MM.1S (cell line): Measurements from ENCODE around the gene SCAF4.
A peak's percentile ranks its signal among the peaks of the same experiment; 100 is the strongest.

Experiments
- DNase-seq: peaks from one replicate; pipeline ENCODE4 v3.0.0-alpha.2; 2015
- H2AFZ ChIP-seq: fragments of 300-600 bp; sonication (generic); 2 replicates; pipeline ENCODE4 v1.6.0; 2016; ENCODE audit warnings: antibody characterized with exemption, low read length
- H3F3A ChIP-seq: fragments of 300-600 bp; sonication (generic); 2 replicates; pipeline ENCODE4 v1.6.1; 2016; ENCODE audit warnings: mild to moderate bottlenecking, antibody characterized with exemption, low read length, moderate library complexity, mixed read lengths; ENCODE audit not compliant: insufficient read depth
- H3K27ac ChIP-seq: fragments of 300-600 bp; sonication (generic); 2 replicates; pipeline ENCODE4 v1.5.1; 2016; ENCODE audit warnings: mild to moderate bottlenecking, low read length
- H3K27me3 ChIP-seq: fragments of 300-600 bp; sonication (generic); replicated peaks from 2 replicates; pipeline ENCODE4 v1.6.0; 2016; ENCODE audit warnings: low read length; ENCODE audit not compliant: insufficient read depth
- H3K36me3 ChIP-seq: fragments of 300-600 bp; sonication (generic); replicated peaks from 2 replicates; pipeline ENCODE4 v1.6.1; 2016; ENCODE audit warnings: mild to moderate bottlenecking, low read length, mixed read lengths; ENCODE audit not compliant: insufficient read depth
- H3K4me1 ChIP-seq: fragments of 300-600 bp; sonication (generic); 2 replicates; pipeline ENCODE4 v1.6.1; 2016; ENCODE audit warnings: low read length, mixed read lengths
- H3K4me2 ChIP-seq: fragments of 300-600 bp; sonication (generic); 2 replicates; pipeline ENCODE4 v1.6.0; 2016; ENCODE audit warnings: low read depth, low read length
- H3K4me3 ChIP-seq: fragments of 300-600 bp; sonication (generic); 2 replicates; pipeline ENCODE4 v1.5.1; 2016; ENCODE audit warnings: low read length, mixed read lengths
- H3K79me2 ChIP-seq: fragments of 300-600 bp; sonication (generic); 2 replicates; pipeline ENCODE4 v1.6.1; 2016; ENCODE audit warnings: mixed run types, low read length, mixed read lengths
- H3K9ac ChIP-seq: fragments of 300-600 bp; sonication (generic); 2 replicates; pipeline ENCODE4 v1.6.1; 2016; ENCODE audit warnings: low read length, mixed read lengths
- H3K9me2 ChIP-seq: fragments of 300-600 bp; sonication (generic); replicated peaks from 2 replicates; pipeline ENCODE4 v1.6.1; 2016; ENCODE audit warnings: mild to moderate bottlenecking, low read length, mixed read lengths; ENCODE audit not compliant: insufficient read depth
- H3K9me3 ChIP-seq: fragments of 300-600 bp; sonication (generic); replicated peaks from 2 replicates; pipeline ENCODE4 v1.6.1; 2016; ENCODE audit warnings: mild to moderate bottlenecking, low read length, mixed read lengths; ENCODE audit not compliant: insufficient read depth
- H4K20me1 ChIP-seq: fragments of 300-600 bp; sonication (generic); 2 replicates; pipeline ENCODE4 v1.6.1; 2016; ENCODE audit warnings: mild to moderate bottlenecking, low read length, moderate library complexity, mixed read lengths; ENCODE audit not compliant: insufficient read depth
- CTCF ChIP-seq: fragments of 300-600 bp; sonication (generic); IDR thresholded peaks from 2 replicates; pipeline ENCODE4 v1.5.1; 2016; ENCODE audit warnings: antibody characterized with exemption, low read length, mixed read lengths
- EZH2 ChIP-seq: fragments of 300-600 bp; sonication (generic); optimal IDR thresholded peaks from 2 replicates; pipeline ENCODE3; 2017; ENCODE audit warnings: low read depth, mild to moderate bottlenecking, antibody characterized with exemption, low read length, mixed read lengths
- EZH2phosphoT487 ChIP-seq: fragments of 300-600 bp; sonication (generic); IDR thresholded peaks from 2 replicates; pipeline ENCODE4 v1.6.1; 2018; ENCODE audit warnings: antibody characterized with exemption, low read length

SCAF4 gene

GRCh38 chr21:31777857-31778256 is 45.9 kb upstream of the SCAF4 start:
- Histone ChIP-seq H3K79me2 (no peaks in the 10 kb centered on the region), H3K9me3 (no peaks in the 10 kb centered on the region), H3K4me3 (no peak overlapping the region), H3K27me3 (peaks cover 45% of the 10 kb centered on the region), H3K9me2 (no peaks in the 10 kb centered on the region), H4K20me1 (peaks cover 7% of the 10 kb centered on the region), H3K9ac (no peak overlapping the region), H3K4me1 (peaks cover 7% of the 10 kb centered on the region), H3K36me3 (no peaks in the 10 kb centered on the region), H3K27ac (no peak overlapping the region), H3F3A (peaks cover 7% of the 10 kb centered on the region), H3K4me2 (no peak overlapping the region), H2AFZ (no peak overlapping the region)
- TF ChIP-seq CTCF (no peak), EZH2 (no peak), EZH2phosphoT487 (no peak)
- DNase-seq: no peak

- Histone ChIP-seq H3K79me2 (no peaks in the 10 kb centered on the region), H3K9ac (no peak overlapping the region), H3F3A (peaks cover 17% of the 10 kb centered on the region), H3K27me3 (peaks cover 62% of the 10 kb centered on the region), H3K36me3 (no peaks in the 10 kb centered on the region), H4K20me1 (peaks cover 14% of the 10 kb centered on the region), H3K4me1 (peaks cover 12% of the 10 kb centered on the region), H3K4me3 (no peak overlapping the region), H3K9me3 (no peaks in the 10 kb centered on the region), H2AFZ (no peak overlapping the region), H3K4me2 (no peak overlapping the region), H3K9me2 (no peaks in the 10 kb centered on the region), H3K27ac (no peak overlapping the region)
- no peak for TF ChIP-seq EZH2
- no peak for TF ChIP-seq CTCF
- no peak for TF ChIP-seq EZH2phosphoT487
- no peak for DNase-seq
Measured at GRCh38 chr21:31774031-31774430, 42.1 kb upstream of the SCAF4 start.

DNA sequence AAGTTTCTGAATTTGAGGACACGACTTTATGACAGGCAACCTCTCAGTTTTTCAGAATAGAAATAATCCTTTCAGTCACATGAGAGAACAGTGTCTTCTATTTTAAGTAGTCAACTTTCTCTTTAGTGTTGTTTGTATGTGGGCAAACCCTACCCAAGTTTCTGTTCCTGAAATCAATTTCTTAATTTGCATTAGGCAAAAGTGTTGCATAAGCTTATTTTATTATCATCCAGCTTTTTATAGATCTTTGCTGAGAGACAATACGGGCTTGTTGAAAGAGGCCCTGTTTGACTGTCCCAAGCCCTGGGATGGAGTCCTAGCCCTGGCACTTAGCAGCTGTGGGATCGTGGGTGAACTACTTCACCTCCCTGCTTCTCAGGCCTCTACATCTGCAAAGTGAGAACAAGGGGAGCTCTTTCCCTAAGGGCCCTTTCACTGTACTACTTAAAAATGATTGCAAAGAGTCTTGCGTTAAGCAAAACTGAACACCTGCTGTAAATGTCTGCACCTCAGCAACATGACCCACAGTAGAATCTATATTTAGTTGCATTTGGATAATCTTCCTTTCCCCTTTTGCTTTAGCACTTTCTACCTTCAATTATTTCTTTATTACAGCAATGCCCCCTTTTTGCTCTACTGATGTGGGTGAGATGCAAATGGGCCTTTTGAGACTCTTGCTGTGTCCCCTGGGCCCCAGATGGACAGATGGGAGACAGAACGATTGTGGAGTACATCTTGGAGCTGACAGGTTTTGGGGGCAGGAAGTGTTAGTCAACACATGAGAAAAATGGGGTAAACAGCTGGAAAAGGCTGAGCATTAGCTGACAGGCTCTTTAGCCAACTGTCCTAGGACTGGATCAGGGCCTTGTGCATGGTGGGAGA is 41.0 kb upstream of the SCAF4 start:
- Histone ChIP-seq H3K9ac (no peak overlapping the region), H3K79me2 (no peaks in the 10 kb centered on the region), H3K36me3 (no peaks in the 10 kb centered on the region), H3K9me2 (no peaks in the 10 kb centered on the region), H2AFZ (no peak overlapping the region), H4K20me1 (peaks cover 14% of the 10 kb centered on the region), H3K4me3 (no peak overlapping the region), H3K27ac (no peak overlapping the region; the same call in 1 of the 2 replicates), H3K4me2 (peak overlapping the region; percentile 27), H3K4me1 (peaks cover 12% of the 10 kb centered on the region), H3K9me3 (no peaks in the 10 kb centered on the region), H3F3A (peaks cover 17% of the 10 kb centered on the region), H3K27me3 (peaks cover 67% of the 10 kb centered on the region)
- DNase-seq: peak; percentile 77
- TF ChIP-seq EZH2phosphoT487: peak; percentile 75; the same call in 1 of the 2 replicates
- no peak for TF ChIP-seq EZH2
- no peak for TF ChIP-seq CTCF
